Stimulated activated naive CD8-positive, alpha-beta T cell treated with anti-CD3 and anti-CD28 coated beads, Interleukin-15, amount 100 ng/mL, for 72 hours (primary cell): Measurements from ENCODE around the gene CORO2A.
A peak's percentile ranks its signal among the peaks of the same experiment; 100 is the strongest.

ENCODE experiments used
- ATAC-seq: fragments of 150-1000 bp; cut with Tn5 transposase; 2 replicates; pipeline ENCODE4 v1.10.0; 2021; ENCODE audit warnings: mild to moderate bottlenecking, moderate library complexity
- DNase-seq, 2 donors: peaks; one replicate each; pipeline ENCODE4 v3.0.0; 2021 to 2022
- H3K27ac Mint-ChIP-seq, 2 donors: one replicate each; pipeline ENCODE4 v1.8.0; 2022; ENCODE audit warnings: mild to moderate bottlenecking in 2 of 2, mixed read lengths in 2 of 2, moderate library complexity in 2 of 2
- H3K27me3 Mint-ChIP-seq: one replicate; pipeline ENCODE4 v1.8.0; 2022; ENCODE audit warnings: mixed read lengths
- H3K4me1 Mint-ChIP-seq: one replicate; pipeline ENCODE4 v1.8.0; 2022; ENCODE audit warnings: mild to moderate bottlenecking, mixed read lengths
- H3K4me3 Mint-ChIP-seq, 2 donors: one replicate each; pipeline ENCODE4 v1.8.0; 2022; ENCODE audit warnings: mild to moderate bottlenecking in 2 of 2, mixed read lengths in 2 of 2, moderate library complexity in 1 of 2
- H3K9me3 Mint-ChIP-seq, 2 donors: one replicate each; pipeline ENCODE4 v1.8.0; 2022; ENCODE audit warnings: mixed read lengths in 2 of 2

CORO2A gene

DNA sequence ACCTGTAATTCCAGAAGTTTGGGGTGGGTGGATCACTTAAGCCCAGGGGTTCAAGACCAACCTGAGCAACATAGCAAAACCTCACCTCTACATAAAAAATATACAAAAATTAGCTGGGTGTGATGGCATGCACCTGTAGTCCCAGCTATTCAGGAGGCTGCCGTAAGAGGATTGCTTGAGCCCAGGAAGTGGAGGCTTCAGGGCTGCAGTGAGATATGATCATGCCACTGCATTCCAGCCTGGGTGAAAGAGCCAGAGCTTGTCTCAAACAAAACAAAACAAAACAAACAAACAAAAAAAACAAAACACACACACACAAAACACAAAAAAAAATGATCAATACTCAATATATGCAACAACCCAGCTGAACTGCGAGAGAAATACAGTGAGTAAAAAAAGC, 44.0 kb downstream of the CORO2A start:
- H3K4me1 Mint-ChIP-seq = peaks cover 8% of the 10 kb centered on the region
- H3K9me3 Mint-ChIP-seq = no peaks in the 10 kb centered on the region
- DNase-seq (no peak), ATAC-seq (no peak)
- no peaks in the 10 kb centered on the region for H3K27me3 Mint-ChIP-seq
- no peak overlapping the region for H3K4me3 Mint-ChIP-seq
- H3K27ac Mint-ChIP-seq = peak overlapping the region in 1 of 2 donors; percentile 9

DNA sequence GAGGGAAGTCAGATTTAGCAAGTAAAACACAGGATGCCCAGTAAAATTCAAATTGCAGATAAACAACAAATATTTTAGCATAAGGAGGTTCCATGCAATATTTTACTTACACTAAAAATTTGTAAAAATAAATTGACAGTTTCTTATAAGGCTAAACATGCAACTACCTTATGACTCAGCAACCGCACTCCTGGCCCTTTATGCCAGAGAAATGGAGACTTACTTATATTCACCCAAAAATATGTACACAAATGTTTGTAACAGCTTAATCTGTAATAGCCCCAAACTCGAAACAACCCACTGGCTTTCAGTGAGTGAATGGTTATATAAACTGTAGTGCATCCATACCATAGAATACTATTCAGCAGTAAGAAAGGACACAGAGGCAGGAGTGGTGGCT, 44.9 kb downstream of the CORO2A start:
- Mint-ChIP-seq H3K4me1 (peaks cover 8% of the 10 kb centered on the region), H3K27me3 (no peaks in the 10 kb centered on the region), H3K27ac (no peak overlapping the region), H3K4me3 (no peak overlapping the region), H3K9me3 (no peaks in the 10 kb centered on the region)
- no peak for ATAC-seq
- DNase-seq = no peak

DNA sequence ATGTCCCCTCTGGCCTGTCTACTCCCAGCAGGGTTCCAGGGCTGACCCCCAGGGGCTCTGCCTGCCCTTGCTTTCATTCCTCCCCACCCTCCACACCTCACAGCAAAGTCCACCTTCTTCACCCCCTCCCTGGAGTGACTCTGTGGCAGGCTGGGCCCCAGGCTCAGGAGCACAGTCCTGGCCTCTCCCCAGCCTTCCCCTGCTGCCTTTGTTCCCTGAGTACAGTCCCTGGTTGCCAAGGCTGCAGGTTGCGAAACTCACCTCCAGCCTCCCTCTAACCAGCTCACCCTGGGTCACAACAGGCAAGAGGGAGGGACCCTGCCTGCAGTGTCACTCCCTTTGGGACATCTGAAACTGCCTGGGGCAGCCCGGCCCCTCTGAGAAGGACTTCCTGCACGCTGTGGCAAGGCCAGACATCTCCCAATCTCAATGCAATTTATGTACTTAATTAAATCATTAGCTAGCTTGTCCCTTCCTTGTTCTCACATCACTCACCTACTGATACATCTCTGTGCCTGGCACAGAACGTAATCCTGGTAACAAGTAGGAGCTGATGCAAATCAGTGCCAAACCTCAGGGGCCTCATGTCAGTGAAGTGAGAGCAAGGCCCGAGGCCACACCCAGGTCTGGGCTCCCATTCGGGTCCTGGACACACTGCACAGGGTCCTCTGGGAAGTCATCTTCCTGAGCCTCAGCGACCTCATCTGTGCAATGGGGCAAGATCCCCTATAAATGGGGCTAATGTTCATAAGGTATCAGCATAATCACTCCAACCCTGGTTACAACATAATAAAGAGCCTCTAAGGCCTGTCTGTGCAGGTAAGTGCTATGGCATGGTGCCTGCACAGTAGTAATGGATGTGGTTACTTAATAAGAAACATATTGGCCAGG, 46.1 kb downstream of the CORO2A start:
- Mint-ChIP-seq H3K27ac (peak overlapping the region; percentile 31 to 61), H3K4me3 (no peak overlapping the region), H3K9me3 (no peaks in the 10 kb centered on the region), H3K27me3 (no peaks in the 10 kb centered on the region), H3K4me1 (peaks cover 8% of the 10 kb centered on the region)
- ATAC-seq (no peak), DNase-seq (no peak)

DNA sequence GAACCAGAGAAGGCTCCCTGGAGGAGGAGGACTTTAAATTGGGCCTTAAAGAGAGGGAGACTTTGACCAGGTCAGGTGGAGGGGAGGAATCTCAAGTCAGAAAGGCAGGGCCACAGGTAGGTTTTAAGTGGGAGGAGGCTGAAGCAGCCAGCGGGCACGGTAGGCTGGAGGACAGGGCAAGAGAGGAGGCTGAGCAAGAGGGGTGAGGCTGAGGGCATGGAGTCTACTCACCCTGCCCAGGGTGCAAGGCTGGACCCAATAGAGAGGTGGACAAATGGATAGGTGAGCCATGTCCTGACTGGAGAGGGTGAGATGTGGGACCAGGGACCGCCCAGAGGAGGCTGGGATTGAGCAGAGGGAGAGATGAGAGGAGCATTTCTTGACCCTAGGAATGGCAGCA, 47.8 kb downstream of the CORO2A start:
- ATAC-seq = no peak
- H3K4me1 Mint-ChIP-seq = peaks cover 8% of the 10 kb centered on the region

DNA sequence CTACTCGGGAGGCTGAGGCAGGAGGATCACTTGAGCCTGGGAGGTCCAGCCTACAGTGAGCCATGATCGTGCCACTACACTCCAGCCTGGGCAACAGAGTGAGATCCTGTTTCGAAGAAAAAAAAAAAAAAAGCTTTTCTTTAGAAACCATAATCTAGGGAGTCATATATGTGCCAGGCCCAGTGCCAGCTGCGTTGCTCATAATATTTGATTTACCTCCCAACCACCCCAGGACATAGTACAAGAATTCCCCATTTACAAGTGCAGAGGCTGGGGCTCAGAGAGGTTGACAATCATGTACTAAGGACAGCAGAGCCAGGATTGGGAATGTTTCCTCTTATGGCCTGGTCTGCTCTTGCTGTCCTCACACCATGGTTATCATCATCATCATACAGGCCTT, 48.4 kb downstream of the CORO2A start:
- Mint-ChIP-seq H3K4me3 (no peak overlapping the region), H3K4me1 (peaks cover 8% of the 10 kb centered on the region), H3K27me3 (no peaks in the 10 kb centered on the region), H3K27ac (peak overlapping the region in 1 of 2 donors; percentile 42), H3K9me3 (no peaks in the 10 kb centered on the region)
- DNase-seq (no peak), ATAC-seq (no peak)

More for the DNA sequence above, 47.8 kb downstream of the CORO2A start:
- Mint-ChIP-seq H3K4me3 (no peak overlapping the region), H3K9me3 (no peaks in the 10 kb centered on the region), H3K27ac (peak overlapping the region in 1 of 2 donors; percentile 47), H3K27me3 (no peaks in the 10 kb centered on the region)
- DNase-seq = no peak

DNA sequence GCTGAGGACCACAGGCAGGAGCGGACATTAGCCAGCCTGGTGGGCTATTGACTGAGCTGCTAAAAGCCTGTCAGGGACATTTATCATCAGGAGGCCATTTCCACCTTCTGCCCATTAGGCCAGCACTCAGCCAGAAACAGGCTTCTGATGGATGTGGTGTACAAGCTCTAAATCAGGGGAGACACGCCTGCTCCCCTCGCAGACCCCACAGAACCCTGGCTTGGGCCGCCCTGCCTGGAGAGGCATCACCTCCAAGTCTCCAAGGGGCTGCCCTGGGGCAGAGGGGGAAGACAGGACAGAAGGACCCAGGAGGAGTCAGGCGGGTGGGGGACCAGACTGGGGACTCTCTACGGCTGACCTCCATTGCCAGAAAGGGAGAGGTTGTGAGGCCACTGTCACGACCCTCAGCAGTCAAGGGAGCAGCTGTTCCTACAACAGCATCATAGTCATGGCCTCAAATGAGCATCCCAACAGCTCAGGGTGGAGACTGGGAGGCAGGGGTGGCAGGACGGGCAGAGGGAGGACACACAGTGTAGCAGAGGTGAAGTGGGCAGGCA, 49.4 kb downstream of the CORO2A start:
- Mint-ChIP-seq H3K27ac (no peak overlapping the region), H3K4me1 (peaks cover 8% of the 10 kb centered on the region), H3K4me3 (no peak overlapping the region), H3K9me3 (no peaks in the 10 kb centered on the region), H3K27me3 (no peaks in the 10 kb centered on the region)
- ATAC-seq (no peak), DNase-seq (no peak)

DNA sequence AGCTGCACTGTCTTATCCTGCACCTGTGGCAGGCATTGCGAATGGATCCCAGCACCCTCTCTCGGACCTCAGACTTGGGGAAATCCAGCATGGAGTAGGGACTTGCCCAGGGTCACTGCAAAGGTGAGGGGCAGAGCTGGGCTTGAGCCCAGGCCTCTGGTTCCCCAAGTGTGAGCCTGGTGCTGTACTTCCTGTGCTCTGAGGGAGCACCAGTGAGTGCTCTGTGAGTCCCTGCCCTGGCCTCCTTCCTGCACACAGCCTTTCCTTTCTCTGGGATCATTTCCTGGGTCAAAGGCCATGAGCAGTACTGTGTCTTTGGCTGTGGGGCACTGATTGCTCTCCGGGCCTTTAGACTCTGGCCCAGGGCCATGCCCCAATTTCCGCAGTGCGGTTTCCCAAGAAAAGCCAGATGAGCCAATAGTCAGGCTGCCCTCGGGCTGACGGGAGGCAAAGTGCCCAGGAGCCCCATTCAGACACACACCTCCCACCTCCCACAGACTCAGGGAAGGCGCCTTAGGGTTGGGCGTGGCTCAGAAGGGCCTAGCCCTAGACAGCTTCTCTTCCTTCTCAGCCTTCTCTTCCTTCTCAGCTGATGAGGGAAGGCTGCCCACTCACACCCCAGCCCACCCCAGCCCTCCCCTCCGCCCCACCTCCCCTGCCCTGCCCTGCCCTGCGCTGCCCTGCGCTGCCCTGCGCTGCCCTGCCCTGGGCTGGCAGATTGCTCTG, 50.1 kb downstream of the CORO2A start:
- no peak overlapping the region for H3K4me3 Mint-ChIP-seq
- ATAC-seq (peak; percentile 15), DNase-seq (no peak)
- H3K27ac Mint-ChIP-seq = no peak overlapping the region
- peaks cover 8% of the 10 kb centered on the region for H3K4me1 Mint-ChIP-seq
- no peaks in the 10 kb centered on the region for H3K27me3 Mint-ChIP-seq
- H3K9me3 Mint-ChIP-seq = no peaks in the 10 kb centered on the region

DNA sequence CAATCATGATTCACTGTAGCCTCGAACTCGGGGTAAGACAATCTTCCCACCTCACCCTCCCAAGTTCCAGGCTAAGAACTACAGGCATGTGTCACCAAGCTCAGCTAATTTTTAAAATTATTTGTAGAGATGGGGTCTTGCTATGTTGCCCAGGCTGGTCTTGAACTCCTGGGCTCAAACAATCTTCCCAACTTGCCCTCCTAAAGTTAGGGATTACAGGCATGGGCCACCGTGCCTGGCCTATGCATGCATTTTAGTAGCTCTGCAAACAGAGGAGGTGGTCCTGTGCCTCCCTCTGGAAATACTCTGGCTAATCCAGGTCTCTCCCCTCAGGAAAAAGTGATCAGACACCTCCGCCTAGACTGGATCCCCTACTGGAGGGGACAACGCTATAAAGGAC, 51.9 kb downstream of the CORO2A start:
- ATAC-seq (no peak), DNase-seq (no peak)
- Mint-ChIP-seq H3K27me3 (no peaks in the 10 kb centered on the region), H3K9me3 (no peaks in the 10 kb centered on the region), H3K4me3 (no peak overlapping the region), H3K4me1 (no peaks in the 10 kb centered on the region), H3K27ac (no peak overlapping the region)

DNA sequence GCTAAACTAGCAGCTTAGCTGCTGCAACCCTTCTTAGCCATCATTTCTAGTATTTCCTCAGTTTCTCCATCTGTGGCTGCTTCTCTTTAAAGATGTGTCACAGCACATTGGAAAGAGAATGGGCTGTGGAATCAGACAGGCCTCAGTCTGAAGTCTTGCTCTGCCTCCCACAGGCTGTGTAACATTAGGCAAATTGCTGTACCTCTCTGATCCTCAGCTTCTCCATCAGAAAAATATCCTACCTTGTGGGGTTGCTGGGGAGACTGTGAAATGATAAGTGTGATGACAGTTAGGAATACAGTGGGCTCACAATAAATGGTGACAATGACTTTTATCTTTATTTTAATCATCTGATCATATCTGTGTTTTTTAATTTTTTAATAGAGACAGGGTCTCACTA, 55.9 kb downstream of the CORO2A start:
- Mint-ChIP-seq H3K4me3 (no peak overlapping the region), H3K27ac (peak overlapping the region; percentile 45 to 46), H3K9me3 (no peaks in the 10 kb centered on the region), H3K27me3 (no peaks in the 10 kb centered on the region), H3K4me1 (peaks cover 9% of the 10 kb centered on the region)
- ATAC-seq (no peak), DNase-seq (no peak)

DNA sequence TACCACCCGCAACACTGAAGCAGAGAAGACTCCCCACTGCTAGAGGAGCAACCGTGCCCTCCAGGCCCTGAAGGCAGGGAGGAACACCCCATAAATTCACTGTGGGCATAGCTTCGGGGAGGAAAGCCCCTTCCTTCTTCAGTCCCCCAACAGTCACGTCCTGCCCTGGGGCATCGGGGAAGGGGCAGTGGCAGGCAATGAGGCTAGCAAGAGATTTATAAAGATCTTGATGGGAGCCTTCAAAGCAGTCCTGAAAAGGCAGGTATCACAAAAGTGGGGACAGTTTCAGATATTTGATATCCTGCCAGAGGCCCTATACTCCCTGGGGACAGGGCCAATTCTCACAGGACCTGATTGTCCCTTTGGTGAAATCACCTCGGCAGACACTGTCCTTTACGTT, 56.5 kb downstream of the CORO2A start:
- Mint-ChIP-seq H3K9me3 (no peaks in the 10 kb centered on the region), H3K27ac (no peak overlapping the region), H3K27me3 (no peaks in the 10 kb centered on the region), H3K4me3 (no peak overlapping the region), H3K4me1 (peaks cover 9% of the 10 kb centered on the region)
- DNase-seq = no peak
- ATAC-seq = no peak

DNA sequence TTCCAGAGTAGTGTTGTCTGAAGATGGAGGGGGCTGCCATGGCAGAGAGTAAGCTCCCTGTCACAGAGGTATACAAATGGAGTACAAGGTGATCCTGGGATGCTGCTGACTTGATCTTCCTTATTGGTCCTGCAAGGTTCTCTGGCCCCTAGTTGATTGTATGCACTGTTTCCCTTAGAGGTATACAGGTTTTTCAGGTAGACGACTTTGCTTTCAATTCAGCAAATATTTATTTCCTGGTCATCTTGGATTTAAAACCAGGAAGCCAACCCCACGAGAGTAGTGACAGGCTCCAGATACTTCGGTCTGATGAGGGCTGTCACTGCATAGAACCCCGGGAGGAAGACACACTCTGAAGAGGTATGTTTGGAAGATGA, 56.9 kb downstream of the CORO2A start:
- Mint-ChIP-seq H3K4me1 (peaks cover 9% of the 10 kb centered on the region), H3K4me3 (no peak overlapping the region), H3K9me3 (no peaks in the 10 kb centered on the region), H3K27me3 (no peaks in the 10 kb centered on the region), H3K27ac (no peak overlapping the region)
- DNase-seq (no peak), ATAC-seq (no peak)

DNA sequence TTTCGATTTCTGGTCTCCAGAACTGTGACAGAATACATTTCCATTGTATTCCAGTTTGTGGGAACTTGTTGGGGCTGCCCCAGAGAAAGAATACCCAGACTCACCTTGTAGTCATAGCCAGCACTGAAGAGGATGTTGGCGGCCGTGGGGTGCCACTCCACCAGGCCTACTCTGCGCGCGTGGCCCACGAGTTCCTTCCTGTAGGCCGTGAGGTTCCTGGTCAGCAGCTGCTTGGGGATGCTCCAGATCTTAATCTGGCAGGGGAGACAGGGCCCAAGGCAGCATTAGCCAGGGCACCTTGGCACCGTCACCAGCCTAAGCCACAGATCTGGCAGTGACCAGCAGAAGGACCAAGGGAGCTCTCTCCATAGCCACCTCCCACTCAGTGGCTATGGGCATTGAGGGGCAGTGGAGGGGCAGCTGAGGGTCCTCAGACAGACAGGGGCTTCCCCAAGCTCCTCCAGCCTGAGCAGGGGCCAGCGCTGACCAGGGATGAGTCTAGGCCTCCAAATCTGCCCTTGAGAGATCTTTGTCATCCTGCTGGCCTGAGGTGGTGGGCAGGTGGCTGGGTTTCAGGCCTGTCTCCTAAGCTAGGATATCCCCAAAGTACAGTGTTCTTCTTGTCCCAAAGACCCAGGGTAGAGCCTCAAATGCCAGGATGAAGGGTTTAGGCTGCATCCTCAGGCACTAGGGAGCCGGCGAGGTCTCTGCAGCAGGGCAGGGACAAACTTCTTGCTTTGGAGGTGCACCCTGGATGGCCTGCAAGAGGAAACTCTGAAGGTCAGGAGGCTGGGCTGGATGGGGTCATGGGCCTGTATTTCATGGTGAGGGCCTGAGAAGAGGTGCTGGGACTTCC, 57.5 kb downstream of the CORO2A start:
- ATAC-seq (no peak), DNase-seq (no peak)
- no peaks in the 10 kb centered on the region for H3K27me3 Mint-ChIP-seq
- peak overlapping the region in 1 of 2 donors; percentile 42 for H3K27ac Mint-ChIP-seq
- H3K4me1 Mint-ChIP-seq = peaks cover 9% of the 10 kb centered on the region
- H3K4me3 Mint-ChIP-seq = no peak overlapping the region
- no peaks in the 10 kb centered on the region for H3K9me3 Mint-ChIP-seq

DNA sequence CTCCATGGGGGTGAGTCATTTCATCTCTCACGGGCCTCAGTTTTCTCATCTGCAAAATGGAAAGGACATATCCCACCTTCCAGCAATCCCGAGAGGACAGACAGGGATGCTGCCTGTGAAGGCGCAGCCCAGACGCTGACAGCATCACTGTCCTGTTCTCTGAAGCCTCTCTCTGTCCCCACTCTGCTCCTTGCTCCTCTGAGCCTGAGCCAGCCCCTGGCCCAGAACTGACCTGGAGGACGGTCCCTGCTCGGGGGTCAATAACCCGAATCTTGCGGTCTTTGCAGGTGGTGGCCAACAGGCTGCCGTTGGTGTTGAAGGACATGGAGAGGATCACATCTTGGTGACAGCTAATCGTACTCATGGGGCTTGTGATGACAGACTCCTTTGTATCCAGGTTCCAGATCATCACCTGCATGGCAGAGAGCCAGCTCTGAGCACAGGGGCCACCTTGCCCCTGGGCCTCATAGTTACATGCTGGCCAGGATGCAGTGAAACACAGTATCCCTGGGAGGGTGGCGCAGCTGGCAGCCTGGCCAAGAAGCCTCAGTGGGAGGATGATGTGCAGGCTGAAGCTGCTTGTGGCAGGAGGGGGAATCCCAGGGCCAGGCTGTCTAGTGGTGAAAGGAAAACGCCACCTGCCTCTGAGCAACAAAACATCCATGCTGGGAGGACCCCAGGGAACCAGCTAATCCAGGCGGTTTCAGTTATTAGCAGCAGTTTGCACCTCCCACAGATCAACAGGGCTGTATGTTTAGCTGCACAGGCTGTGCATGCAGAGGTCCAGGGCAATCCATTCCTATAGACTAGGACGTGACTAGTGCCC, 59.4 kb downstream of the CORO2A start:
- no peaks in the 10 kb centered on the region for H3K27me3 Mint-ChIP-seq
- DNase-seq (no peak), ATAC-seq (no peak)
- peaks cover 9% of the 10 kb centered on the region for H3K4me1 Mint-ChIP-seq
- H3K9me3 Mint-ChIP-seq = no peaks in the 10 kb centered on the region
- no peak overlapping the region for H3K27ac Mint-ChIP-seq
- peak overlapping the region in 1 of 2 donors; percentile 33 for H3K4me3 Mint-ChIP-seq

DNA sequence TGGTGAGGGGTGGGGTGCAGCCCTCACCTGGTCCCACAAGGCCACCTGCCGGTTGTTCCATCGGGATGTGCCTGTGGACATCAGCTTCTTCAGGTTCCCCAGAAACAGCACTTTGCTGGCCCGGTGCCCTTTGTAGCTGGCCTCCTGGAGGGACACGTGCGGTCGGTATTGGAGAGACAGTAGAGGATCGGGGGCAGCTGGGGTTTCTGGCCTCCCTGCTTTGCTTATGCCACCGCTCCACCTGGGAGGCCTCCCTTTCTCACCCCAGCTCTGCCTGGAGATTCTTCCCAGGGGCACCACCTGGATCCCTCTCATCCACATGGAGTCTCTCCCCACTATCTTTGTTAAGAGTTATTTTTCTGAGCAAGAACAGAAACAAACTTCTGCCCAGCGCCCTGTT, 60.3 kb downstream of the CORO2A start:
- DNase-seq (no peak), ATAC-seq (no peak)
- no peaks in the 10 kb centered on the region for H3K27me3 Mint-ChIP-seq
- no peak overlapping the region for H3K4me3 Mint-ChIP-seq
- H3K9me3 Mint-ChIP-seq = no peaks in the 10 kb centered on the region
- peaks cover 9% of the 10 kb centered on the region for H3K4me1 Mint-ChIP-seq
- H3K27ac Mint-ChIP-seq = peak overlapping the region in 1 of 2 donors; percentile 80
